K562 treated with DMSO at 1 percent for 24 hours (cell line): ENCODE measurements around the gene NEUROG3. TPM values are rescaled to one million over a fixed set of nuclear protein-coding genes. Genes with fewer than 3 reads are reported as not detected.

Experiments
- total RNA-seq: library from RNA; unstranded; fragments of 300-600 nt; gene quantifications from 2 replicates; pipeline ENCODE4 v1.2.3, GENCODE V29; 2022; ENCODE audit warnings: low read depth; ENCODE audit not compliant: insufficient read depth

Gene NEUROG3
- total RNA-seq: not detected in 2 replicates

GRCh38 chr10:69573056-69573806, at the start of gene NEUROG3:
NEUROG3 (minus strand) TSS chr10:69573422; CDS start chr10:69573043, 379 bp downstream.

Other genes starting within 250 kb of the NEUROG3 start
- gene TACR2, start 156.5 kb downstream of the NEUROG3 start, total RNA-seq: 0.15 TPM in 1 of 2 replicates, not detected in the other
- gene TSPAN15, start 122.0 kb downstream of the NEUROG3 start, total RNA-seq: 4.6 and 6.7 TPM in 2 replicates
- gene FAM241B, start 56.8 kb upstream of the NEUROG3 start, total RNA-seq: 13.1 and 13.2 TPM in 2 replicates
- not detected in 2 replicates for gene COL13A1, start 228.5 kb upstream of the NEUROG3 start, total RNA-seq